ENCODE results near the gene FRAS1.

FRAS1 gene

DNA sequence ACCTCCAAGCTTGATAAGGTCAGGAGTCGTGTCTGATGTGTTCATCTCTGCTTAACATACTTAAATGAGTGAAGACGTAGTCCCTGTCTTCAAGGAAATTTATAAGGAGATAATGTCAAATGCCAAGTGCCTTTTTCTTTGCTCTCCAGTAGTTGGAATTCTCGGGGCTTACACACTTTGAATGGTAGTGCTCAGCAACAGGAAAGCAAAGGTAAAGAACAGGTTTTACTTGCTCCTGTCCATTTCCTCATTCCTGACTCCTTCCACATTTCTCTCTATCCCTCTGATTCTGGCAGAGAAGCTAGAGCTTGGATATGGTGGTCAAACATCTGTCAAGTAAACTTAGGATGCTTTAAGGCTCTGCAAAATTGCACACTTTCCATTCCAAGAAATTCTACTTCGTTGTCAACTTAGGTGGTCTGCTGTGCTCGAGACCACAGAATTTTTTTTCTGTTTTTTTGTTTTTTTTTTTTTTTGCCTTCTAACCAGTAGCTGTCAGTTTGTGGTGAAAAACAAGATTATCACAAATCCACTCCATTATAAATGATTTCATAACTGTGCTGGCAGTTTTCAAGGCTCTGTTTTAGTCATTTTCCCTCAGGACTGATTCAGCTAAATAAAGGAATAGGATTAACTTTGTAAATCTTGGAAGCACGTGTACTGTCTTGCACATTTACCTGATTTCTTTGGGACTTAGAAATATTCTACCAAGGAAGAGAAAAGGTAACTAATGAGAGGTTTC, 313.7 kb downstream of the FRAS1 start:
- DNase-seq (ENCODE audit: low spot score): no peak

DNA sequence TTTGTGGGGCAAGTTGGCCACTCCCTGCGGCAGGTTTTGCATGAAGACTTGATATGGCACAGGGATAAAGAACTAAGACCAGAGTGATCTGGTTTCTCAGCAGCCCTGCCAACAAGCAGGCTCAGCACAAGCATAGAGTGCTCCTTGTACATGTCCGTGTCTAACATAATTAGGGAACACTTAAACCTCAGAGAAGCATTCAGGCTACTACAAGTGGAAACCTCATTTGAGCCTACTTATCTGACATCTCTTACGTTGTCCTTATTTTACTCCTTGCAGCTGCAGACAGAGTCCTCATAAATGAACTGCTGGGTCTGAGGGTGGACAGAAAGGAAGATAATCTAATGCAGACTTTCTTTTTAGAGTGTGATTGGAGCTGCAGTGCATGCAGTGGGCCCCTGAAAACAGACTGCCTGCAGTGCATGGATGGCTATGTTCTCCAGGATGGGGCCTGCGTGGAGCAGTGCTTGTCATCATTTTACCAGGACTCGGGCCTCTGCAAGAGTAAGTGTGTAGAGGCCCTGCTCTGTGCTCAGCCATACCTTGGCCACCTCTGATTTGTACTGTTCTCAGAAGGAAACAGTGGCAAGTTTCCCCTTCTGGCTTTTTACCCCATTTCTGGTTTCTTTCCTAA, 315.3 kb downstream of the FRAS1 start:
- no peak for DNase-seq (ENCODE audit: low spot score)

DNA sequence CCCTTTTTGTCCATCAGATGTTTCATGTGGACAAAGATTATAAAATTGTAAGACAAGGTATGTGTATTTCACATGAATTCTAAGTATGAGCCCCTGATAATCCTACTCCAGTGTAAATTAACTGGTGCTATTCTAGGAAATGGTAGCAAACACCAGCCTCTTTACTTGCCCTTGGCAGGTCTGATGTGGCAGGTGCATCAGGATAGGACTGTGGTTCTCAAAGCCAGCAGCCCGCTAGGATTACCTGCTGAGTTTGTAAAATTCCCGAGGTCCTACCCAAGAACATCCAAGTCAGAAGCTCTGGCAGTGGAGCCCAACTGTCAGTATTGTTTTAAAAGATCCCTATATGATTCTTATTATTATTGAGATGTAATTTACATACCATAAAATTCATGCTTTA, 320.4 kb downstream of the FRAS1 start:
- no peak for DNase-seq (ENCODE audit: low spot score)

DNA sequence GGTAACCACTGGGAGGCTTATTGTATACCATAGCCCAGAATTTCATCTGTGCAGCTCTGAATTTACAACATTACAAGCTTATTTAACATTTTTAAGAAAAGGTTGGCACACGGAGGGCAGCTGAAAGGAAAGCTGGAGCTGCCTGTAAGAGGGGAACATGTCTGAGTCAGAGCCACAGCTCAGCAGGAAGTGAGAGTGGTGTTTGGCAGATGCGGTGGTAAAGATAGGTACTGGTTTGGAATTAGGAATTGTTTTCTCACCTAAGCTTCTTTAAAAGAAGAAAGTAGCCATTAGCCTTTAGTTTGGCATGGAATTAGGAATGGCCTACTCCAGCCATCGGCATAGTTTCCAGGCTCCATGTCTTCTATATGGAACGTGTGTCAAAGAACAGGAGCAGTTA, 321.9 kb downstream of the FRAS1 start:
- no peak for DNase-seq (ENCODE audit: low spot score)

DNA sequence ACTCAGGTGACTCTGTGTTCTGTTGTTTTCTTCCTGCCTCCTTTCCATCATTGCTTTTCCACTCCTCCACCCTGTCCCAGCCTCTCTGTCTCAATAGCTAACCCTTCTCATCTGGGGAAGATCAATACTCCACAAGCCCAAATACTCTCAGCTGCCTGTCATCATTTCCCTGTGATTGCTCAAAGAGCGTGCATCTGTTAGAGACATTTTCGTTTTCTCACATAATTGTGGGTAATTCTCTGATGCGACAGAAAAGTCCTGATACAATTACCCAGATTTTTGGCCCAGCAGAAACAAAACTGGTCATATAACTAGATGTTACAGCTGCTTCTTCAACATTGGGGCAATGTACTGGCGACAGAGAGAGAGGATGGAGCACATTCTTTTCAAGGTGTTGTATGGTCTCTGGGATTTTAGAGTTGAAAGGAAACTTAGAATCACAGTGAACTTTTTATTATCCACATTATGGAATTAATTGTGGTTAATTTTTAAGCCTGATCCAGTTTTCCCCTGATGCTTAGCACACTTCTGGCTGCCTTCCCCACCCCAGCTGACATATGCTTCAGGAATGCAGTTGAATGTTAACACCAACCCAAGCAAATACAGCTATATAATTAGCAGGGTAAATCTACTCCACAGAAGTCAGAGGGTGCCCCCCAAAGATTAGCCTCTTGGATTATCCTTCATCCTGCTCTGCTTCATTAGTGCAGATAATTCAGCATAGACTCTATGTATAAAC, 323.0 kb downstream of the FRAS1 start:
- no peak for DNase-seq (ENCODE audit: low spot score)

DNA sequence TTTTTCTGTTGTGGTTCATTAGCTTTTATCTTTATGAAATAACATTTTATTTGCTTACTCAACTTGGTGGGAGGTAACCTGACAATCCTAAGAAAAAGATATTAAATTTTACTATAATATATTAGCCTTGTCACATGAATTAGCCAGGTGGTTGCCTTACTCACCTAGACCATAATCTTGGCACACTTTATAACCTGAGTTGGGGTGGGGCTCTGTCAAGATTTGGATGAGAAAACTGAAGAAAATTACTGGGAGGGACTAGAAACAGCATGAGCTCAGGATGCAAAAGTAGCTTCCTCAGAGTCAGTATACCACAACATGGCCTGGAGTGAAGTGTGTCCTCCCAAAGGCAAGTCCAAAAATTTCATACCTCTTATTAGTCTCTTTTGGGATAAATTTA, 329.6 kb downstream of the FRAS1 start:
- DNase-seq (ENCODE audit: low spot score): no peak

DNA sequence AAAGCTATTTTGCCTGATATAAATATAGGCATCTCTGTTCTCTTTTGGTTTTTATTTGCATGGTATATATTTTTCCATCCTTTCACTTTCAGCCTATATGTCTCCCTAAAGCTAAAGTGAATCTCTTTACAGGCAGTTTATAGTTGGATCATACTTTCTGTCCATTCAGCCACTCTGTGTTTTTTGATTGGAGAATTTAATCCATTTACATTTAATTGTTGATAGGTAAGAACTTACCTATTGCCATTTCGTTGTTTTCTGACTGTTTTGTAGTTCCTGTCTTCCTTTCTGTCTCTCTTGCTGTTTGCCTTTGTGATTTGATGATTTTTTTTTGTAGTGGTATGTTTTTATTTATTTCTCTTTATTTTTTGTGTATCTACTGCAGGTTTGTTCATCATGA, 338.5 kb downstream of the FRAS1 start:
- no peak for DNase-seq (ENCODE audit: low spot score)

DNA sequence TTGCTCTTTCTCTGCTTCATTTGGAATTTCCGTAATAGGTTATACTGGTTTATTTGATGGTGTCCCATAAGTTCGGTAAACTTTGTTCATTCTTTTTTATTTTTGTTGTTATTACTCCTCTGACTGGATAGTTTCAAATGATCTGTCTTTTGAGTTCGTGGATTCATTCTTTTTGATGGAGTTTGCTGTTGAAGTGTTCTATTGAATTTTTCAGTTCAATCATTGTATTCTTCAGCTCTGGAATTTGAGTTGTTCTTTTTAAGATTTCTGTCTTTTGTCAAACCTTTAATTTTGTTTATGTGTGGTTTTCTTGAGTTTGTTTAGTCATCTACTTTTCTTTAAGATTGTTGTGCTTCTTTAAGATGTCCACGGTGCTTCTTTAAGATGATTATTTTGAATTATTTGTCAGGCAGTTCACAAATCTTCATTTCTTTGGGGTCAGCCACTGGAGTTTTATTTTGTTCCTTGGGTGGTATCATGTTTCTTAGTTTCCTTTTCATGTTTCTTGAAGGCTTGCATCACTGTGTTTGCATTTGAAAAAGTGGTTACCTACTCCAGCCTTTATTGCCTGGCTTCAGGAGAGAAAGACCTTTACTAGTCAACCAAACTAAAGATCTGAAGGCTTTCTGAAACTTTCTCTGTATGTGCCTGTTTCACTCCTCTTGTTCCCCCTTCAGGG, 339.6 kb downstream of the FRAS1 start:
- no peak for DNase-seq (ENCODE audit: low spot score)

DNA sequence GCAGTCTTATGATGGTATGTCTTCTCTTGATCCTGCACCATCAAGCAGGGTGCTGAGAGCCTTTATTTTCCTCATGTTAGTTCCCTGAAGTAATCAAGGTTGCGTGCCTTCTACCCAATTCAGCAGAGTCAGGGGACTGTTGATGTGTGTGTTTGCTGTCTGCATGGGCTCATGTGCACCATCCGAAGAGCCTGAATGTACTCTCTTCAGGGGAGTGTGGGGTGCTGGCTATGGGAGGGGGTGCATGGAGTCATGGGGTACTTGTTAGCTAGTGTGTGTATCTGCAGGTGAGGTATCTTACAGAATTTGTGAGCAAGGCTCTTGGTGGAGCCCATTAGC, 340.1 kb downstream of the FRAS1 start:
- DNase-seq (ENCODE audit: low spot score): no peak

DNA sequence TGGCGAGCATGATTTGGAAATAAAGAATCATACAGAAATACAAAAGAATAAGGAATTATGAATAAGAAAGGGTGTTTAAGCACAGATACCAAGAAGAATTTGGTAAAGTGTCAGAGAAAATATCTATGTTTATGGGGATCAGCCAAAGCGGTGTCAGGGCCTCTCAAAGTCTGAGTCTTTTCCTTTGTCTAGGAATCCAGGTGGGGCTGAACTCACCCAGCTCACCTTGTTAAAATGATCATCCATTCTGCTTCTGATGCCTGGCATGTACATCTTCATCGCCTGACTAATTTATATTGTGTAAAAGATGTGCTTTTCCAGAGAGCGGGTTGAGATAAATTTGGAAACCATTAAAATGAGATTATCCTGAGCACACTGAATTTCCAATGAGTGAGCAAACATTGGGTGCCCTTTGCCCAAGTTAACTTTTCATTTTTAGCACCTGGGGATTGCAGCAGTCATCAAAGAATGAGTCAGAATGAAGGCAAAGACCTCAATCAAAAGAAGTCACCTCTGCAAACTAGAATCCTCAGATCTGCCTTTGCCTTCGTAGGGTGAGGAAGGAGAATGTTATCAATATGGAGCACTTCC, 352.6 kb downstream of the FRAS1 start:
- no peak for DNase-seq (ENCODE audit: low spot score)

DNA sequence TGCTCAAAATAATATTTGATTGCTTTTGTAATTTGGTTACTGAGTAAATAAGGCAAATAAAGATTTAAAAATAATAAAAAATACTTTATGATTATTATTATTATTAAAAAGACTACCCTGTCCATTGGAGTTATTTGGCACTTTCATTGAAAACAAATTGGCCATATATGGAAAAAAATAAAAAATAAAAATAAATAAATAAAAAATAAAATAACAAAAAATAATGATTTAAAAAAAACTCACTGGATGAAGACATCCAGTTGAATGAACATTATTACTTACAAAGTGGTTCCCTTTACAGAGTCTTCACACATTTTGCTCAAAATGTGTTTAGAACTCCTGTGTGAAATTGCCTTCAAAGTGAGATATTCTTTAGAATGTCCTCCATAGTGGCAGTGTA, 353.1 kb downstream of the FRAS1 start:
- no peak for DNase-seq (ENCODE audit: low spot score)

DNA sequence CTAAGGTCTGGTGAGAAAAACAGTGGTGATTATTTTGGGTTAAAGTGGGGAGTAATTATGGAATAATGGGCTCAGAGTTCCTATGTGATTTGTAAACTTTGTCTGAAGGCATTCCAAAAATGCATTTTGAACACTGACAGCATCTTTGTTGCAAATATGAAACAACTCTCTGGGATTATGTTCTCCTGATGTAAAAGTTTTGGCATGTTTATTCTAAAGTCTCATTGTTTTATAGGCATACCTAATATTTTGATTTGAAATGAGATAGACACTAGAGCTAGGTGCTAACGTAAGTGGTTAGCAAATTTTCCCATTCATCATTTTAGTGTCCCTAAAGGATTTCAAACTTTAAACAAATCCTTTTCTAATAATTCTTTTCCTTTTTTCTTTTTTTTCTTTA, 353.6 kb downstream of the FRAS1 start:
- no peak for DNase-seq (ENCODE audit: low spot score)

DNA sequence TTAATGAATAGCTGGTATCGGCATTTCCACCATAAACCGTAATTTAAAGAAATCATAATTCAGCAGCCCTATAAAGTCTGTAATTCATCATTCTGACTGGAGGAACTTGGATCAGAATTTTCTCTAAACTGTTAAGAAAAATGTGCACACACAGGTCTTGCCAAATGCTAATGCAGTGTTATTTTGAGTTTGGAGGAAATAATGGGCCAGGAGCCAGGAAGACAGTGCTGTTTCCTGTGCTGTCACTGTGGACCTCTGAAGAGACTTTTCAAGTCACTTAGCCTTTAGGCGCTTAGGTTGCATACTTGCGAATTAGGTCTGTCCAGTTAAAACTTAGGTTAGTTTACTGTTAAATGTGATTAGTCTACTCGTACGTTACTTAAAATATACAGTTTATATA, 357.0 kb downstream of the FRAS1 start:
- DNase-seq (ENCODE audit: low spot score): no peak

DNA sequence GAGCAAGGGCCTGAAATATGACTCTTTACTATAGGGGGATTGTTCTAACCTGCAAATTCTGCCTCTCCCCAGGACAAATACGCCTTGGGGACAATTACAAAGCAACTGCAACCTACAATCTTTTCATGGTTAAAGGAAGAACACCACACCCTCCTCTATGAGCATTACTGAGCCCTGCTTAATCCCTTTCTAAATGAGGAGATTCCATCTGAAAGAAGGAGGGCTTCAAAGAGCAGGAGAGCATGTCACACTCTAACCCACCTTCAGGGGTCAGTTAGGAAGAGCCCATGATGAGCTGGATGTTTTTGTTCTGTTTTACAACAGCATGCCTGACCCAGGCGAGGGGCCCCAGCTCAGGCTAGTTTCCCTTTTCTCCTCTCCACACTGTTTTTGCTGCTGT, 360.5 kb downstream of the FRAS1 start:
- DNase-seq (ENCODE audit: low spot score): no peak

DNA sequence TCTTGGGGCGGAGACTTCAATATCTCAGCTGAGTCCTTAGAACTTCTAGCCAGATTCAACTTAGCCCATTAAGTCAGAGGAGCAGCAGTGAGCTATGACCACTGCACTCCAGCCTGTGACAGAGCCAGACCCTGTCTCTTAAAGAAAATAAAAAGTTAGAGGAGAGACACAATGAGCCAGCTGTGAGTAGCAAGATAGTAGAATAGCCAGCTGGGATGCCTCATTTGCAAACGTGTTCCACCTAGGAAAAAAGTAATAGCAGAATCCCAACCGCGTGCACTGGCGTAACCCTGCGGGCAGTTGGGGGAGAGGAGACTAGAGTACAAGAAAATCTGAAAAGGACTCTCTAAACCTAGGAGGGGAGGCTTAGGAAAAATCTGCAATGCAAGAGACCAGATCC, 361.3 kb downstream of the FRAS1 start:
- DNase-seq (ENCODE audit: low spot score): no peak

DNA sequence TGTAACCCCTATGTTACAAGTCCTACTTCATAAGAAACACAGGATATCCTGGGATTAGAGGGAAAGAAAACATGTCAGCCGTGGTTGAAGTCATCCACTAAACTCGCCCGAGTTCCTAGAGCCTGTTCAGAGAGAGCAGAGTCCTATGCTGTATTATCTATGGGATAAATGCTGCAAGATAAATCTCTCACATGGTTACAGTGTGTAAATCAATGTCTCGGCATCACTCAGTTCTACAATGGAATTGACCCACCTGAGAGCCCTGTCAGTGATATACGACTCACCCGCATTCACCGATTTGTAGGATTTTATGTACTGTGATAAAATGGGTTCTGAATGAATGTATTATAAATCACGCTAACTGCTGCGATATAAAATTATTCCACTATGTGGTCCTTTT, 366.7 kb downstream of the FRAS1 start:
- no peak for DNase-seq (ENCODE audit: low spot score)

DNA sequence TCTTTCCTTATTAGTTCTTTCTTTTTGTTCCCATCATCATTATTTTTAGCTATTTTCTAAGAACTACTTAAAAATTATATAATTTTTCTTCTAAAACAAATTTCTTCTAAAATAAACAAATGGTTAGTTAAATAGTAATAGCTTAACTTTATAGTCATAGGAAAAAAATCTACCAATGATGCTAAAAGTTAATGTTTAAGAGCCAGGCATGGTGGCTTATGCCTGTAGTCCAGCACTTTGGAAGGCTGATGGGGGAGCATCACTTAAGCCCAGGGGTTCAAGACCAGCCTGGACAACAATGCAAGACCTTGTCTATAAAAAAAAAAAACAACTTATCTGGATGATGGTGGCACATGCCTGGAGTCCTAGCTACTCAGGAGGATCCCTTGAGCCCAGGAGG, 367.3 kb downstream of the FRAS1 start:
- no peak for DNase-seq (ENCODE audit: low spot score)

DNA sequence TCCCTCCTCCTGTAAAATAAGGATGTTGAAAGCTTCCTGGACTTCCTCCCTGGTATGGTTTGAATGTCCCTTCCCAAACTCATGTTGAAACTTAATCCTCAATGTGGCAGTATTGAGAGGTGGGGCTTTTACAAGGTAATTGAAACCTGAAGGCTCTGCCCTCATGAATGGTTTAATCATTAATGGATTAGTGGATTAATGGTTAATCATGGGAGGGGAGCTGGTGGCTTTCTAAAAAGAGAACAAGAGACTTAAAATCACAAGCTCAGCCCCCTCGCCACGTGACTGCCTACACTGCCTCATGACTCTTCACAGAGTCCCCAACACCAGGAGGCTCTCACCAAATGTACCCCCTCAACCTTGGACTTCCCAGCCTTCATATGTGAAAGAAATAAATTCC, 369.8 kb downstream of the FRAS1 start:
- no peak for DNase-seq (ENCODE audit: low spot score)

DNA sequence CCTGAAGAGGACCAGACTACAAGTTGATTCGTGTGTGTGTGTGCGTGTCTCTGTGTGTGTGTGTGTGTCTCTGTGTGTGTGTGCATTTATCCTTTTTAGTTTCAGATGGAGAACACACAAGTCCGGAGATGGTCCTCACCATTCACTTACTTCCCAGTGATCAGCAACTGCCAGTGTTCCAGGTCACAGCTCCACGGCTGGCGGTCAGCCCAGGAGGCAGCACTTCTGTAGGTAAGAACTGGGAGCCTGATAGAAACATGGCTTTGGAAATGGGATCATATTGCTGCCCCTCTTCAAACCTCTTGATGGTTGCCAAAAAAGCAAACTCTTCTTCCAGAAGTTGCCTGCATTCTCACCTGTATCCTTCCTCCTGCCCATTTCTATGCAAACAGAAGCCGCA, 371.9 kb downstream of the FRAS1 start:
- DNase-seq (ENCODE audit: low spot score): no peak

DNA sequence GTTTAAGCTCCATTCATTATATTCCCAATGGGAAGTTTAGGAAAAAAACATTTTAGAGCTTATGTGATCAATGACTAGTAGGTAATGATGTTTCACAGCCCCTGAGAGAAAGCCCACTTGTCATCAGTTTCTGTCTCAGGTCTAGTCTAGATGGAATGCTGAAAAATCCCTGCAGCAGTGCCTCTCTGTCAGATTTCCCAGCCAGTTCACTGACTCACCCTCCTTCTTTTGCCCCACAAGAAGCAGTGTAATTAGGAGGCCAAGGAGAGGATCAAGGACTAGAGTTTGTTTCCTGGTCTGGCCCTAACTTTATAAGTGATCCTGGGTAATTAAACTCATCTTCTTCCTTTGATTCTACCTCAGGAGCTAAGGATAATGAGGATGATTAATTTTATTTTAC, 375.8 kb downstream of the FRAS1 start:
- no peak for DNase-seq (ENCODE audit: low spot score)

DNA sequence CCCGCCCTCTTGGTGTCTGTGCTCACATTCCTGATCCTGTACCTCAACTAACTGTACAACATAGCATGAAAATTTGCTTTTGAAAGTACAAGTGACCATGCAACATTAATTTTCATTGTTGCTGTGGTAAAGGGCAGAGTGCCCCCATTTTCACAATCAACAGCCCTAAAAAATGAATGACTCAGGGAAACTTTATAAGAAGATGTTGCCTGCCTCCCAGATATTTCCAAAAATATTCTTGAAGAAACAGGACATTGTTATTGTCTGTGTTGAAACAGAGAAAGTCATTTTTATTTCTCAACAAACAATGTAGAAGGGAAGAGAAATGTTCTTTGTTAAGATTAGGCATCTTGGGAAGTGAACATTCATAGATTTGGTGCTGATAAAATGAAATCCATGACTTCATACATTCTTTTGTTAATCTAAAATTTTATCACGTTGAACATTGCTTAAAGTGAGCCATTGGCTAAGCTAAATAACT, 380.5 kb downstream of the FRAS1 start:
- no peak for DNase-seq (ENCODE audit: low spot score)

DNA sequence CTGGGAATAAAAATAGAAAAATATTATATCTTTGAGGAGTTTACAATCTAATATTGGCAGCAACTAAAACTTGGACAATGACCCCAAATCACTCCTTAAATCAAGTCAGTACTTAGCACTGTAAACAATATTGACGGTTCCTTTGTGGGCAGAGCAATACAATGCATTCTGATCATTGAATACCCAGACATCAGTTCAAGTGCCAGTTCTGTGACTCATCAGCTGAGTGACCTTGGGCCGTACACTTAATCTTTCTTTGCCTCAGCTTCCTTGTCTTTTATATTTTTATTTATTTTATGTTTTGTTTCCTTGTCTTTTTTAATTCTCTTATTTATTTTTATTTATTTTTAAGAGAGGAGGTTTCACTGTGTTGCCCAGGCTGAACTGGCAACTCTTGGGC, 382.2 kb downstream of the FRAS1 start:
- no peak for DNase-seq (ENCODE audit: low spot score)

DNA sequence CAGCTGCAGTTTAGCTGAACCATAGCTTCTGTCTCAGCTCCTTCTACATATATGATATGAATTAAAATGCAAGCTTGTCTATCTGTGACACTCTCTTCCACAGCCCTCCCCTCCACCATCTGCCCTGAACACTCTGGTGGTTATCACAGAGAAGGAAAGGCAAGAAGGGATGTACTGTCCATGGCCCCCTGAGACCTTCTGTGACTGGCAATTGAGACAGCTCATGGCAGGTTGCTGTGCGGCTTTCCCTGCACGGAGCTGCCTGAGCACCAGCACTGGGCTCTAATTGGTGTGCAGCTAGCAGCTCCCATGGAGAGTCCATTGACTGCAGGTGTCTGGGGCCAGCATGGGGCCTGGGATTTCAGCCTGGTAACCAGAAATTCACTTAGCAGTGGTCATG, 384.6 kb downstream of the FRAS1 start:
- no peak for DNase-seq (ENCODE audit: low spot score)

All from HuH-7.5 (cell line).